Stimulated activated CD4-positive, alpha-beta T cell treated with anti-CD3 and anti-CD28 coated beads, Interleukin-12 subunit alpha, Interleukin-12 subunit beta, amount 100 ng/mL, for 48 hours (primary cell): ENCODE data around the gene PDE11A.
"Not testable (repeated sequence)": the region's sequence is repeated elsewhere in the genome, so short reads cannot be mapped to it uniquely, and the experiment has no call there.

Experiments
- DNase-seq, 3 donors: peaks; one replicate each; pipeline ENCODE4 v3.0.0-alpha.2; 2020; ENCODE audit warnings: low read depth in 2 of 3, low spot score in 1 of 3

PDE11A gene

DNA sequence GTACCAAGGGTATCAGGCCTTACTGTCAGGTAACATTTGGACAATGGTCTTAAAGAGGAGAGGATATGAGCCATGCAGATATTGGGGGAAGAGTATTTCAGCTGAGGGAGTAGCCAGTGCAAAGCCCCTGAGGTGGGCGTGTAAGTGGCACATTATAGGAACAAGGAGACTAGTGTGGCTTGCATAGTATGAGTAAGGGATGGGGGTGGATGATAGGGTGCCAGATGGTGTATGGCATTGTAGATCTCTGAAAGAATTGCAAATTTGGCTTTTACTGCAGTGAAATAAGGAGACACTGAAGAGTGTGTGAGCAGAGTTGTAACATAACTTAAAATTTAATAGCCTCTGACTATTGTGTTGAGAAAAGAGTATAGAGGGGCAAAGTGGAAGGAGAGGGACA, 244.0 kb downstream of the PDE11A start:
- DNase-seq, result no peak

DNA sequence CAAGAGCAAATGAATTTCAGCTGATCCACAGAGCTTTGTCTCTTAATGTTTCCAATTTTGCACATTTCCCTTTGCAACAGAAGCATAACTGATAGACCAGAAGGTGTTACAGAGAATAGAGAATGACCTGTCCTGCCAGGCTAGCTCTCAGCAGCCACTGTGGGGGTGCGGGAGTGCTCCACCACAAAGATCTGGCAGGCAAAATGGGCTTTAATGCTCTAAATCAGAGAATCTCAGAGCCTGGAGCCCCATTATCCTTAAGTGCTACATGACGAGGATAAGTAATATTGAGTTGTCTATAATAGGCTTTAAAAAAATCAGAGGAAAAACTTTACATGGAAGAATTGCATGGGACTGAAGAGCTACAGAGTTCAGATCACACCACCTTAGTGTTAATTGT, 245.7 kb downstream of the PDE11A start:
- no peak for DNase-seq

DNA sequence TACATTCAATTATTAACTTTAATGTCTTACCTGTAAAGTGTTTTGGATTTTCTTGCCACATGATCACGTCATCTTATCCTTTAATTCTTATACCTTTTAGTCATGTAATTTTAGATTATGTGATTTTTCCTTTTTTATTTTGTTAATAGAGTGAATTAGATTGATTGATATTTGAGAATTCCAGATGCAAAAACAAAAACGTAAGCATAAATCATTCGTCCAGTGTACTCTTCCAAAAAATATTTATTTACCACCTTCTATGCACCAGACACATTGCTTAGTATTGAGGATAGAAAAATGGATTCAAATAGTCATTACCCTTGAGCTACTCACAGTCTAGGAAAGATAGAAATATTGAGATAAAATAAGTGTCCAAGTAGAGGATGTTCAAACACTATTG, 249.6 kb downstream of the PDE11A start:
- no peak for DNase-seq

DNA sequence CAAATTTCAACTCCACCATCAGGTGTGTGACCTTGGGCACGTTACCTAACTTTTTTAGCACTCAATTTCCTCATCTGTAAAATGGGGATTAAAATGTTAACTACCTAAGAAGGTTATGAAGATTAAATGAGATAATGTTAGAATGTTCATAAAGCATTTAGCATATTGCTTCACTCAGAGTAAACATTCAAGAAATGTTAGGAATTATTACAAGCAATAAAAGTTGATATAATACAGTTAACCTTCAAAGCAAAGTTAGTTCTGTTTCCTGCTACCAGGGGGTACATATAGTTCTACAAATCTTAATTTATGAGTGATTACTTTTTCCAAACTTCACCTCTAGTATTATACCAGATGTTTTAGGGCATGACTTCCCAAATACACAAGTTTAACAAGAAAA, 254.2 kb downstream of the PDE11A start:
- DNase-seq, result no peak

DNA sequence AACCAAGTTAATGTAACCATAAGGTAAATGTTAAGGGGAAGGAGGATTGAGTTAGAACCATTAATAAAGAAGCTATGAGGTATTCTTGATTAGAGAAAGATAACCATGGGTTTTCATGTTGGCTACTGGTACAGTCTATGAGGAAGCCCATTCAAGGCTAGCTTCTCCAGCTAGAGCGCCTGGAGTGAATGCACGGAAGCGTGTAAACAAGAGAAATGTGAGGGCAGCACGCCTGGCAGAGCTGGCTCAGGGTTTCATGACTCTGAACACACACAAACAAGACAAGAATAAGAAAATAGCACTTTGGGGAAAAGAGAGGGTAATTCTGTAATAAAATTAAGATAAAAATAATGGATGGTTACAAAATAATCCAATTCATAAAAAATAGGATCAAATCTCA, 255.3 kb downstream of the PDE11A start:
- no peak for DNase-seq

DNA sequence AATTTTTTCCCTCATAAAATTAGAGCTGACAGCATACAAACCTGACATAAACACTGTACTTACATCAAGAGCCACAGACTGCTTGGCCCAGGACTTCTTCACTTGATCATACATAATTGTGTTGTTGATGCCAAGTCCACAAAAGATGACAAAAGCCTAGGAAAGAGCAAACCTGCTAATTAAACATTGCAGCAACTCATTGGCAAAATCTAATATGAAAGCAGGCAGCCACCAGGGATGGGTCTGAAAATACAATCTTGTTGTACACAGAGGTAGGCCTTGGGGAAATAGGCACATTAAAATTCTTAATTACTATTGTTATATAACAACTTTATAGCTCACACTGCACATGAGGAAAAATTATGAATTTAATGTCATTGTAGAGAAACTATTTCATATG, 255.8 kb downstream of the PDE11A start:
- DNase-seq, result no peak

DNA sequence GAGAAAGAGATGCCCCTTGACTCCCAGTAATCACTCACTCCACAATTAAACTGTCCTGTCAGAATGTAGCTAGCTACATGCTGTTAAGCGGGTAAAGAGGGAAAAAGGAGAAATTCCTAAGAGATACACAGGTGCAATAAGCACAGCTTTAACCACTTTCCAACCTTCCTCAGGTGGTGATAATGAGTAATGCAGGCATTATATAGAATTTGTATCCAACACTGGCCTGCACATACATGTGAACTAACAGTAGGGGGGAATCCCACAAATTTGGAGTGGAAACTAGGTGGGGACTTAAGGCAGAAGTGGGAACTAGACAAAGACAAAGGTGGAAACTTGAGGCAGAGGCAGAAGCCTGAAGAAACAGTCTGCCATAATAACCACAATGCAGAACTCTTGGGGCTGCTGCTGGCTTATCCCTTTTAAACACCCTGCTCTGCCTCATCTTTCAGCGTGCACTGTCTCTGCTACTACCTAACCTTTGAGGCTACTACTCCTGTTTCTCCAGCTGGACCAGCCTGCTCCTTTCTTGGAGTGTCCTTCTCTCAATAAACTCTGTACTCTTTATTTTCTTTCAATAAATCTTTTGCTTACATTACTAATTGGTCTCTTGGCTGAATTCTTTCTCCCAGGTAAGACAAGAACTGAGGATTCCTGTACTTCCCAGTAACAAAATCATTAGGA, 259.7 kb downstream of the PDE11A start:
- DNase-seq, result no peak

DNA sequence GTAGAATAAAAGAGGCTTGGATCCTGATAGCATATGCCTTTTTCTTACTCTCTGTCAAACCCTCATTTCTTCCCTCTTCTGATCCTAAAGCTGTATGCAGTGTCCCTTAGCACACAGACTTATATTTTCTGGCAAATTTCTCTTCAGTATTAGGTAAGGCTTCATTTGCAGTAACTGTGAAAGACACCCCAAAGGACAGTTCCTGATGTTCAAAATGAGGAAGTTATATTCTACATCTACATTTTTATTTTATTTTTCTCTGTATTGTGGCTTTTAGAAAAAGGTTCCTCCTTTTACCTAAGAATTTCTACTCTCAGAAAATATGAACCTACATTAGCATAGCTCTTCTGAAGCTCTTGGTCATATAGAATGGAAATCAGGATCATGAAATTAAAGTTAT, 261.7 kb downstream of the PDE11A start:
- DNase-seq, result no peak

DNA sequence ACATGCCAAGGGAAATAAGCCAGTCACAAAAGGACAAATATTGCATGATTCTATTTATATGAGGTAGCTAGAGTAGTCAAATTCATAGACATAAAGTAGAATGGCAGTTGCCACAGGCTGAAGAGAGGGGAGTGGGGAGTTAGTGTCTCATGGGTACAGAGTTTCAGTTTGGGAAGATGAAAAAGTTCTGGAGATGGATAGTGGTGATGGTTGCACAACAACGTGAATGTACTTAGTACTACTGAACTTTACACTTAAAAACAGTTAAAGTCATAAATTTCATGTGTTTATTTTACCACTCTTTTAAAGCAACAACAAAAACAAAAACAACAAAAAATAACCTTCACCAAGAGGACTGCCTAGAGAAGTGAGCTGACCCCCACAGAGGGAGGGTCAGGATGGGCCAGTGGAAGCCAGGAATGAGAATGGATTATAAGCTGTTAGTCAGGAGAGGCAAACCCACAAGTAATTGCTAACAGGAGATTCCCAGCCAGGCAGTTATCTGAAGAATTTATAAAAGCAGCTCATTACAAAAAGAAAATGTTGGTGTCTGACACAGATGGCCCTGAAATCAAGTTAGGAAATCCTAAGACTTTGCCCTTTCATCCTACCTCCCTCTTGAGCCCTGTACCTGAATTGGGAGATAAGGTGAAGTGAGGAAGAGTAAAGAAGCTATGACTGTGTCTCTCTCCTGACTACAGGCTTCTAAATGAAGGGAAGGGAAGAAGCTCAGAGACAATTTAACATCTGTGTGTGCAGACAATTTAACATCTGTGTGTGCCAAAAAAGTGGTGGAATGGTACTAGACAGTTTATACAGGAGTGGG, 263.4 kb downstream of the PDE11A start:
- DNase-seq, result no peak

DNA sequence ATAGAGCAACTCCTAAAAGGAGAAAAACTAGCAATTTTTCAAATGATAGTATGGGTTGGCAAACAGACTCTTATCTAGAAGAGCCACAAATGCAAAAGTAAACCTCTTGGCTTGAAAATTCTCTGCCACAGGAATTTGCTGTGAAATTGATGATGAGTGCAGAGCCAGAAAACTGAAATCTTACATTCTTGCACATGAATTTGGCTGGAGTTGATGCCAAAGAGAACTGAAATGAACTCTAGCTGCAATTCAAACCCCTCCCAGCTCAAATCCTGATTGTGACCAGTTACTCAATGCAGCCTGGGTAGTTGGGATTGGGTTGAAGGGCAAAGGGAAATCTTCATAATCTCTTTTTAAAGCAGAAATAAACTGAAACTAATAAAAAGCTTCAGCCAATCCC, 266.6 kb downstream of the PDE11A start:
- no peak for DNase-seq

DNA sequence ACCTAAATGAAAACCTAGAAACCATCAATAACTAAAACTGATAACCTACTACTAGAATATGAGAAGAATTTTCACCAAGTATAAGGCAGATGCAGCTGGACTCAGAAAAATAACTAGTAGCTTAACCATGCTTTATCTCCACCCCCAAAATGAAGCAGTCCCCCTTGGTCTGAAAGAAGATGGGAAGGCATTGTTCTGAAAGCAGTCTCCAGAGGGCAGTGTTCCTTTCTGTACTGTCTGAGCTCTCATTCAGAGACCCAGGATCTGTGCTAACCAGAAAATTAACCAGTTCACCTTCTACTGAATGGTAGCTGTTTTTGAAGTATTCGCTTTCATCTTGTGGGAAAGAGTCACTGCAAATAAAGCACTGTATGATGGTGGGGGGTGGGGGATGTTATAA, 273.0 kb downstream of the PDE11A start:
- DNase-seq, result no peak

DNA sequence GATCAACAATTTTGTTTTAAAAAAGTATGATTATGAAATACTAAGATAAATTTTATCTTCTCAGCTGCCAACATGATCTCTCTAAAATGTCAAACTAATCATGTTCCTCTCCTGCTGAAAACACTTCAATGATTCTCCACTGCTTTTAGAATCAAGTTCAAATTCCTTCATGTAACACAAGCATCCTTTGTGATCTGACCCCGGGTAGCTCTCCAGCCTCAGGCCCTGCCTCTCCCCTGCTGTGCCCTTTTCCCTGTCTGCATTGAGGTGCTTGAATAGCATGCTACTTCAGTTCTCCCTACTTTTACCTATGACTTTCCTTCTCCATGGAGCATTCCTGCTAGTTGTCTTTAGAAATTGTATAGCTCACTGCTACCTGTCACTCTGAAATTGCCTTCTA, 274.8 kb downstream of the PDE11A start:
- no peak for DNase-seq

DNA sequence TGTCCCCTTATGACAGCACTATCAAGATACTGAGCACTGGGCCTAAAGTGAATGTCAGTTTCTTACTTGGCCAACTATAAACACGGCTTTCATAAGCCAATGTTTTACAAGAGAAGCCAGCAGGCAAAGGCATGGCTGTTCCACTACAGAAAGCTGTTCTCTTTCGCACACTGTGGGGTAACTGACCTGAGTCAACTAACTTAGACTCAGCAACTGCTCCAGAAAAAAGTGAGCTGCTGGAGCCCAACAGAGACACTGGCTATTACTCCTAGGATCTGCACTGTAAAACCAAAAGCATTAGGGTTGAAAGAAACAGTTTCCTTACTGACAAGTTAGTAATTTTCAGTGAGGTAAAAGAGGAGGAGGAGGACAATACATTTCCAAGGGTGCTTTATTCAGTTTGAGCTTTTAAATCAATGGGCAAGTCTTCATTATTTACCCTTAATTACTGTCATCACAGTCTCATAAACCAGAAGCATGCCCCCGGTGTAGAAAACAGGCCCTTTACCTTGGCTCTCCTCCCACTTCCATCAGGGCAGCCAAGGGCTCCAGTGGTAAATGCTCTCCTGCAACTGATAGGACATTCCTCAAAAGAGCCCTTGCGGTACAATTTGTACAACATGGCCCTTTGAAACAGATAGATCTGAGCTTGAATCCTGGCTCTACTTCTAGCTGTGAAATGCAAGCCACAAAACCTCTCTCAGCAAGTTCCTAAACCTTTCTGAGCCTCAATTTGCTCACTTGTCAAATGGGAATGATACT, 275.7 kb downstream of the PDE11A start:
- no peak for DNase-seq

DNA sequence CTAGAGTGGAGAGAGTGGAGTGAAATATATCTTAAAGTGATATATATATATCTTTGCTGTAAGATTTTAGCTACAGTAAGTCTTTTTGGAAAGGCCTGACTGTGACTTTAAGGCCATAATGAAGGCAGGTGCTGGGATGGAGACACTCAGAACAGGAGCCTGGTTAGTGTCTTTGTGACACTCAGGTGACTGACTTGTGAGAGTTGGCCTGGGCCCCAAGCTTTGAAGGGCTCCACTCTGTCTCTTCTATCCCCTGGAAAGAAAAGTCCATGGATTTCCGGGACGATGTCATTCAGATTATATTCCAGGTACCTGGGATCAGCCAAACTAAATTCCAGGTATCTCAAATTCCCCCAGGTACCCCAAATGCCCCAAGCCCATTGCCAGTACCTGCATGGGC, 276.6 kb downstream of the PDE11A start:
- no peak for DNase-seq

DNA sequence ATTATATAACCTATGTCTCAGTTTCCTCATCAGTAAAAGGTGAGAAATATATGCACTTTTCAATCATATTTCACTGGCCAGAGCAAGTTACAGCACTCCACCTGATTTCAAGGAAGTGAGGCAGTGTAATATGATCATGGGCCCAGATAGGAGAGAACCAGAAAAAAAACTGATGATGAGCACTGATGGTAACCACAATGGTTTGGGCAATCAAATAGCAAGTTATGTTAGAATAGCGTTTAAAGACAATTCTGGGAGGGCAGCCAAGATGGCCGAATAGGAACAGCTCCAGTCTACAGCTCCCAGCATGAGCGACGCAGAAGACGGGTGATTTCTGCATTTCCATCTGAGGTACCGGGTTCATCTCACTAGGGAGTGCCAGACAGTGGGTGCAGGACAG, 287.4 kb downstream of the PDE11A start:
- DNase-seq, result not testable (repeated sequence)

DNA sequence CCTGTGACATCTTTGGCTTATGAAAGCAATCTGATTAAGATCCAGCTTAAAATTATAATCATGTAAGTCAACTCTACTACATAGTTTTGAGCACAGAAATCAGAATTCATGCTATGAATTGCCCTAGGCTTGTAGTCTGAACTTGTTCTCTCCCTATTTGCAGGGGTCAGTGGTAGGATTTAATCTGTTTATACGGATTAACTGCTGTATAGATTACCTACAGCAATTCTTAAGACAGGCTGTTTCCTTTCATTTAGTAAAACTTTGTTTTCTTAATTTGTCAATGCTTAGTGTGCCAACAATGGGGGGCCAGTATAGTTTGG, 287.9 kb downstream of the PDE11A start:
- no peak for DNase-seq

DNA sequence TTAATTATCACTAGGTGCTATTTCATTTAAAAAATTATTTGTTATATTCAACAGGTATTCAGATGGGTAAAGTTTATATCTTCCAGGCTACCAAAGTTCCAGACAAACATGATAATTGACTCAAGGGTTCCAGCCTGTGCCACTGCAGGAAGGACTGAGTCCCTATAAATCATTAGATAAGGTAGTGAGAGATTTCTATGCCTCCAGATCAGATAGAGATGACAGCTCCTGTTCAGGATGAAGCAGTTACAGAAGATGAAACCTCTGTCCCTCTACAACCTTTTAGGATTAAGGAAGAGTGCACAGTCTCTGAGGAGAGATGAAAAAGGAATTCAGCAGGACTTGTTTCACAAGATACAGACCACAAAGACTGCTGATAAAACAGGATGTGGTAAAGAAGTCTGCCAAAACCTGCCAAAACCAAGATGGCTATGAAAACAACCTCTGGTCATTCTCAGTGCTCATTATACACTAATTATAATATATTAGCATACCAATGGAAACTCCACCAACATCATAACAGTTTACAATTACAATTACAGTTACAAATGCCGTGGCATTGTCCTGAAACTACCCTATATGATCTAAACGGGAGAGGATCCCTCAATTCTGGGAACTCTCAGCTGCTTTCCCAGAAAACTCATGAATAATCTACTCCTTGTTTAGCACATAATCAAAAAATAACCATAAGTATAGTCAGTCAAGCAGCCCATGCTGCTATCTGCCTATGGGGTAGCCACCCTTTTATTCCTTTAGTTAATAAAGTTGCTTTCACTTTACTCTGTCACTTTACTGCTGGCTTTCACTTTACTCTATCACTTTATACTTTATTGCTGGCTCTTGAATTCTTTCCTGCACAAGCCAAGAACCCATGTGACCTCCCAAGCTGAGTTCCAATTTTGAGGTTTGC, 288.5 kb downstream of the PDE11A start:
- DNase-seq, result no peak

DNA sequence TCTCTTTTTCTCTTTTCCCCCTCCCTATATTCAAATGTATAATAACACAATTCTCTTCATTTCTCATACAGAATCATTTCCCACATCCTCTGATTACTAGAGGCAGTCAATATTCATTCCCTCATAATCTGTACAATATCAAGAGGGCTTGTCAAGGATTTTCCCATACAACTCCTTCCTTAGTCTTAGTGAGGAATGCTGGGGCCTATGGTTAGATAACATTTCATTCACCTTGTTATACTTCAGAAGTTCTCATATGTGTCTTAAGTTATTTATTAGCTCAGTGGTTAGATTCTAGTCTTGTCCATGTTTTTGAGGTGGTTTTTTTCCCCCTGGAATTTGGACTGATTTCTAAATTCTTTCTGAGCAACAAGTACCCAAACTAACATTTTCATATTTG, 289.5 kb downstream of the PDE11A start:
- no peak for DNase-seq

DNA sequence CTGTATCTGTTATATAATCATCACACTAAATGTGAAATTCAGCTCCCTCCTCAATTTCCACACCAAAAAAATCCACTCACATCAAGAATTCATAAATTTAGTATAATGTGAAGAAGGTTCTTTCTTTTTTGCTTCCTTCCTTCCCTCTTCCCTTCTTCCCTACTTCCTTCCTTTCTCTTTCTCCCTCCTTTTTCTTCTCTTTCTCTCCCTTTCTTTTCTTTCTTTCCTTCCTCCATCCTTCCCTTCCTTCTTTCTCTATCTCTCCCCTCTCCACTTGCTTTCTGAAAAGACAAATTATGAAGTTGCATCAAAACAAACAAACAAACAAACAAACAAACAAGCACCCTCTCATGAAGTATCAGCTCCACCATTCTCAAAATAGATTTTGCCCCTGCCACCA, 290.0 kb downstream of the PDE11A start:
- no peak for DNase-seq

DNA sequence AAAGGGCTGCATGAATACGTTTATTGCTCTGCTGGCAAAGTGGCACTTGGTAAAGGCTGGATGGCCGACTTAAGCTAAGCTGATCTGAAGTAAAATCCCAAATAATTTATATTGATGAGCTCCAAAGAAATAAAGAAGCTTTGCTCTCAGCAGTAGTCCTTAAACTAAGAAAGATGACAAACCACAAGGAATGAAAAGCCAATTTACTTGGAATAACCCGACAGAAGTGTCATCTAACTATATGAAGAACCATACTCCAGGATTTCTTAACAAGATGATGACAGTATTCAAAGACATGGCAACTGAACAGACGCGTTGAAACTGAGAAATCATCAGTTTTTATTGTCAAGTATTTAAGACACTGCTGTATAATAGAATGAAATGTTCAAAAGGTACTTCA, 294.1 kb downstream of the PDE11A start:
- no peak for DNase-seq

DNA sequence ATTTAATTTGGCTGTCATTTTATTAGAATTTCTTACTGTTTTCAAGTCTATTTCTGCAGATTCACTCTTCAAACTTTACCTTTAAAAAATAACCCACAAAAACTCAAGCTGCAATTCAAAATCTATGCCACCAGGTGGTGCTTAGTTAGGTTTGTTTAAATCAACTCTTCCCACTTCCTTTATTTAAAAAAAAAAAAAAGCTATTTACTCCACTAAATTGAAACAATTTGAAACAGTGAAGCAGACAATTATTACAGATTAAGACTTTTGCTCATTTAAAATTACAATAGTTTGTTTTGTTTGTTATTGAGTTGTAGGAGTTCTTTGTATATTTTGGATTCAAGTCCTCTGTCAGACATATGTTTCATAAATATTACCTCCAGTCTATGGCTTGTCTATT, 300.0 kb downstream of the PDE11A start:
- no peak for DNase-seq
